IPS-NIHi7 (cell line): Measurements from ENCODE around the gene COL6A3.
"Not testable (repeated sequence)": the region's sequence is repeated elsewhere in the genome, so short reads cannot be mapped to it uniquely, and the experiment has no call there.

Experiments used
- DNase-seq: peaks from one replicate; pipeline ENCODE4 v3.0.0; 2012; ENCODE audit warnings: mixed read lengths; ENCODE audit errors: extremely low spot score

COL6A3 gene

GRCh38 chr2:237319086-237319820 lies 94.7 kb downstream of the COL6A3 start:
- no peak for DNase-seq

GRCh38 chr2:237316339-237316738 lies 97.6 kb downstream of the COL6A3 start:
- DNase-seq, result no peak

- DNase-seq, result no peak
These were observed 98.1 kb downstream of the COL6A3 start for GRCh38 chr2:237315829-237316225.

- peak; percentile 54 for DNase-seq
These were observed 98.7 kb downstream of the COL6A3 start for GRCh38 chr2:237315170-237315828.

DNA sequence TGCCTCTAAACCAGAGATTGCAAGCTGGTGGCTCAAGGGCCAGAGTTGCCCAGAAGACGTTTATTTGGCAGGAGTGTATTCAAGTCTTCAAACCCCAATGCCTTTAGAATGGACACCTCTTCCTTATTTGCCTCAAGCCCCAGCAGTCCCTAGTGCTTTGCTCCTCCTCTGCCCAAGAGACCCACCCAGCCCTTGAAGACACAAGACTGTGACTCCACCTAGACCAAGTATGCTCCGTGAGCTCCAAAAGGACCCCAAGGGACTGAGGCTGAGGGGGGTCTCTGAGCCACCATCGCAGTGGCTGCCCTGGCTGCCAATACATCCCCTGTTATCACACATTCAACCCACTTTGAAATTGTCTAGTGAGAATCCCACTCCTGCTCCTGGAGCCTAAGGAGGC lies 99.3 kb downstream of the COL6A3 start:
- DNase-seq, result no peak

GRCh38 chr2:237314198-237314597 lies 99.8 kb downstream of the COL6A3 start:
- DNase-seq, result no peak

DNA sequence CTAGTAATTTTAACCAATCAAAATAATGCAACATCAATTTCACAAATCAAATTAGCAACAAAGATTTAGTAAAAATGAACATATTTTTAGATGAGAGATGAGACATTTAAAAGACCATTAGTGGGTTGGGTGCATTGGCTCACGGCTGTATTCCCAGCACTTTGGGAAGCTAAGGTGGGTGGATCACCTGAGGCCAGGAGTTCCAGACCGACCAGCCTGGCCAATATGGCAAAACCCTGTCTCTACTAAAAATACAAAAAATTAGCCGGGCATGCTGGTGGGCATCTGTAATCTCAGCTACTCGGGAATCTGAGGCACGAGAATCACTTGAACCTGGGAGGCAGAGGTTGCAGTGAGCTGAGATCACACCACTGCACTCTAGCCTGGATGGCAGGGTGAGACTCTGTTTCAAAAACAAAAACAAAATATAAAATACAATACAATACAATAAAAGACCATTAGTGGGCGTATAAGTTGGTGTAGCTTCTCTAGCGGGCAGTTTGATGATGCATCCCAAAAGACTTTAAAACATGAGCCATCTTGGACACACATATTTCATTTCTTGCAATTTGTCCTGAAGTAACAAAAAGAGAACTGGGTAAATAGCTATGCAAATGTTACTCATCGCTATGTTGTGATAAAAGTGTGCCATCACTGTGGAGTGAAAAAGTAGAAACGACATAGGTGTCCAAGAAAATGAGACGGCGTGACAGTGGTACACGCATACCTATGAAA lies 101.8 kb downstream of the COL6A3 start:
- DNase-seq, result no peak

DNA sequence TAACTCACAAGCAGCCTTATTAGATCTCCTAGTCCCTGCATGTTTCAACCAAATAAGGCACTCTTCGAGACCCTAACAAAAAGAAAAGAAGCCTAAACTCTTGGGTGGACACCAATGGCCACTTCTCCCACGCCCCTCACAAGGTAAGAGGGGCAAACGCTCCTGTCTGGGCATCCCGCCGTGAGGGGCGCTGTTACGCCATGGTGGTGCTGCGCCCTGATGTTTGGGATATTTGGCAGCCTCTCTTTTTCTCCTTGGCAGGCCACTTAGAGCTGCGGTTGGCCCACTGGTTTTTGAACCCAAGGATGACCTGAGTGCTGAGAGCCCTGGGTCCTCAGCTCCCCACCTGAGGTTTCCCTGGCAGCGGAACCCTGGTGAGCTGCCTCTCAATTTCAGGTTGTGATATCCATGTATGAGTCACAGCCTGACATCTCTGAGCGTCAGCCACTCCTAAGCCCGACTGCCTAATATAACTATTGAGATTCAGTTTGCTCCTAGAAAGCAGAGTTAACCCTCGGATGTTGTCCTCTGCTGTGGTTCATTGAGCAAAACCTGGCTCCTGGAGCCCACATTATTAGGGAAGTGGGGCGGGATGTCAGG lies 103.3 kb downstream of the COL6A3 start:
- no peak for DNase-seq

DNA sequence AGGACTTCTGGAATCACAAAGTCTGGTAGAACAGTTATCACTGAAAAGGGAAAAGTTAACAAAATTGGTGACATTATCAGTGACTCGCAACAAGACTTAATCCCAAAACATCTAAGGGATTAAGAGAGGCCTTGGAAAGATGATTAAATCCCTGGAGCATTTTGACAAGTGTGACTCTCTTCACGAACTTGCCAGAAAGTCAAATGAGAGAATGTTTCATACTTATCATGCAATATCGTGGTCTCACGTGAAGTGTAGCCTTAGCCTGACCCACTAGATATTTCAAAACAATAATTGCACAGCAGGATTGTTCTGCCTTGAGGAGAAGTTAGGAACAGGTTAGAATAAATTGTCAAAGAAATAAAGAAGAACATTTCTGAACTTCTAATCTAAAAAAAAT lies 104.5 kb downstream of the COL6A3 start:
- no peak for DNase-seq

DNA sequence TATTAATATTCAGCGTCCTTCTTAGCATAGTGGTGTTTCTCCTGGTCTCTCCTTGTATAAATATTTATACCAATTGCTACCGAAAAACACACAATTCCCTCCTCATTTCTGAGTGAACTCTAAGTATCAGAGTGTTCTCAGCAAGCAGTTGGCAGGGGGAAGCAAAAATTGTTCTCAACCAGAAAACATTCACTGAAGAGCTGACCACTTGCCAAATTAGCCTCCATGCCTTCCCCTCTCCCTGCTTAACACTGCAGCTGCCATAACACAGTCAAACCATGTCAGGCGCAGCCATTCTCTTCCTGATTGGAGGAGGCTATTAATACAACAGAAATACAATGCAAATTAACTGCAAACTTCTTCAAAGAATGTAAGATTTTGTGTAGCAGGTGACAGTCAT lies 105.0 kb downstream of the COL6A3 start:
- no peak for DNase-seq

DNA sequence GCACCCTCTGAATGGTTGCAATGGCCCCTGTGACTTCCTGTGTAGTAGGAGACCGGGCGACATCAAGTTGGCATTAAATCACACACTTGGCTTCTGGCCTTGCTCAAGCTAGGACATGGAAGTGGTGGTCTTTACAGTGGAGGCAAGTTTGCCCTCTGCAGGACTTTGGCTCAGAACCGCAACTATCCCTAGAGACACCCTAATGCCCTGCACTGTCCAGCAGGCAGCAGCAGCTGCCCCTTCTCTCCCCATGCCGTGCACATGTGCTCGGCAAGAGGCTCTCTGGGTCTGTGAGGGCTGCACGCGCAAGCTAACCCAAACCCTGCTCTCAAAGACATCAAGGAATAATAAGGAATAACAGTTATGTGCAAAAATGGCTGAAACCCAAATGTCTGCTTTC lies 106.5 kb downstream of the COL6A3 start:
- no peak for DNase-seq

- DNase-seq, result no peak
These were observed 107.2 kb downstream of the COL6A3 start for GRCh38 chr2:237306787-237307170.

DNA sequence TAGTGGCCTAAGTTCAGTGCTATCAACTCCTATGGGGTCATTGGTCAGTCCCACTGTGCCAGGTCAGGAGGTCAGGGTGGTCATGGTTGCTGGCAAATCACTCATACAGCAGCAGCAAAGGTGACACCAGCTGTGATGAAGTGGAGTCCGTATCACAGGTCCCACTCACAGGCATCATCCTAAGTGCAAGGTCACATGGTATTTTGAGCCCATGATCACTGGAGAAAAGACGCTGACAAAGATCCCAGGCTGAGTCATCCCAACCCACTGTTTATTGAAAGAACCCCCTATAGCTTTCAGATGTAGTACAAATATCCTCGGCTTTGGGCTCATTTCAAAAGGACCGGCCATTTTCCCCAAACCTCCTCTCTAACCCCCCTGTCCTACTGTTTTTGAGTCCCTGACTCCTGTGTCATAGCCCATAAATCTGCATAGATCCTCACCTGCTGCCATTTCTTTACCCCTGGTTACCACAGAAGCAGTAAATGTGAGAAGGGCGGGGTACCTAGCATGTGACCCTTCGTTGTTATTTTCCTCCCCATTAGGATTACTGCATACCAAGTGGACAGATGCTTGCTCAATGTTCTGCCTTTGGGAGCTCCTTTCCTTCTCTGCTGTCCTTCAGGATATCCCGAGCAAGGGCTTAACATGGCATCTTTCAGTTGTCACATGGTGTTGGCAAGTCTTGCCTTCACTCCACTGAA lies 107.7 kb downstream of the COL6A3 start:
- no peak for DNase-seq

GRCh38 chr2:237305579-237305978 lies 108.4 kb downstream of the COL6A3 start:
- no peak for DNase-seq

DNA sequence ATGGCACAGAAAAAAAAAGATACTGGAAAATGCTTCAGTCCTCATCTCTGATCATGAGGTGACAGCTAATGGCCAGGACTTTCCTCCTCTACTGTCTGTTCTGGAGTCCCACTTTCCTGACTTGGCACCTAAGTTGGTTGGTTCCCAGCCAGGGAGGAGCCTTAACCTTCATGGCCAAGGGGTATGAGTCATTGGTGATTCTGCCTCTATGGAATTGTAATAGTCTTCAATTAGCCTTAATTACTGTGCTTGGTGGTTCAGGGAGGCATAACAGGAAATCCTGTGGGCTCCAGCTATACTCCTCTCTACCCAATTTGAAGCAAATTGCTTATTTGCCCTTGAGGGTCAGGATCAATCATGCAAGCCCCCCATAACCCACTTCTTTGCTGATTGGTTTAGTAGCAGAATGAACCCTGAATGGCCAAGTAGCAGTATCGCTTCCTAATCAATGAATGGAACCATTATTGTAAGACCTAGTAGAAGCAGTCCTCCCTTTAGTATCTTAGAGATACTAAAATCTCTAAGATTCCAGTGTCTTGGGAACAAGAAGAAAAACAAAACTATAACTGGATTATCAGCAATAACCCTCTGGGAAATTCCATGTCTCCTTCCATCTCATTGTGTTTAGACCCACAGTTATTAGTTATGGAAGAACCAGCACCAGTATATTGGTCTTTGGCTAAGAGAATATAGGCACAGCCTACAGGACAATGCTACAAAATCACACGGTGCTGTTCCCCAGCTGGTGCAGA lies 109.0 kb downstream of the COL6A3 start:
- no peak for DNase-seq

DNA sequence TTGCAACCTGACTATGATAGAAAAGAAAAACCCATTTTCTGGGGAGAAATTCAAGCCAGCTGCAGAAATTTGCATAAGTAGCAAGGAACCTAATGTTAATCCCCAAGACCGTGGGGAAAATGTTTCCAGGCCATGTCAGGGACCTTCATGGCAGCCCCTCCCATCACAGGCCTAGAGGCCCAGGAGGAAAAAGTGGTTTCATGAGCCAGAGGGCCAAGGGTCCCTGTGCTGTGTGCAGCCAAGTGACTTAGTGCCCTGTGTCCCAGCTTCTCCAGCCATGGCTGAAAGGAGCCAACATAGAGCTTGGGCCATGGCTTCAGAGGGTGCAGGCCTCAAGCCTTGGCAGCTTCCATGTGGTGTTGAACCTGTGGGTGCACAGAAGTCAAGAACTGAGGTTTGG lies 110.7 kb downstream of the COL6A3 start:
- DNase-seq, result not testable (repeated sequence)

DNA sequence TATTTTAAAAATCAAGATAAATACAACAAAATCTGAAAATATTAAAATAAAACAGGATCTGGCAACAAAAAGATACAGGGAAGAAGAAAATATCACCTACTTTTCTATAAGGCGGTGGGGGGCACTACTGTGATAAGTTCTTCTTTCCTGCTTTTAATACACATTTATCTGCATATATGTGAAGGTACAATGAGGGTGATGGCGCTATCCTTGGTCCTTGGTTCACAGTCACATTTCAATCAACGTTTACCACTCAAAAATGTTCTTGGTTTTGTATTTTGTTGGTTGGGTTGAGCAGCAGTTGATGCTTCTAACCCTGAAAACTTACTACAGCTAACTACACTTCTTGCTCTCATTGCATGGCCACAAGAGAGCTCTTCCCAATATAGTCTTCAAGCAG lies 112.4 kb downstream of the COL6A3 start:
- no peak for DNase-seq

GRCh38 chr2:237300739-237301138 lies 113.2 kb downstream of the COL6A3 start:
- DNase-seq, result no peak

DNA sequence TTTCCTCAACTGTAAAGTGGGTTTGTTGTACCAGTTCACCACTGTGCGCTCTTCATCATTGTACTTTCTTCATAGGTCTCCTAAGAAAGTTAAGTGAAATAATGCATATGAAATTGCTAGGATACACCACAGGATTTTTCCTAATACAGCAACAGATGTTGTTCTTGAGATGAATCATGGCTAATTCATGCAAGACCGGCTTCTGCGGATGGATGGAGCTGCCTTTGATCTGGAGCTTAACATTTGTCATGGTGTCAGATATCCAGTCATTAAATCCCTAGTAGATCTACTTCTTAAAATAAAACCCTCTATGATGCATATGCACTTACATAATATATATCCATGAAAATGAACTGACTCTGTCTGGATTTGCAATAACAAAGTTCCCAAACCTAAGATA lies 114.1 kb downstream of the COL6A3 start:
- DNase-seq, result no peak

DNA sequence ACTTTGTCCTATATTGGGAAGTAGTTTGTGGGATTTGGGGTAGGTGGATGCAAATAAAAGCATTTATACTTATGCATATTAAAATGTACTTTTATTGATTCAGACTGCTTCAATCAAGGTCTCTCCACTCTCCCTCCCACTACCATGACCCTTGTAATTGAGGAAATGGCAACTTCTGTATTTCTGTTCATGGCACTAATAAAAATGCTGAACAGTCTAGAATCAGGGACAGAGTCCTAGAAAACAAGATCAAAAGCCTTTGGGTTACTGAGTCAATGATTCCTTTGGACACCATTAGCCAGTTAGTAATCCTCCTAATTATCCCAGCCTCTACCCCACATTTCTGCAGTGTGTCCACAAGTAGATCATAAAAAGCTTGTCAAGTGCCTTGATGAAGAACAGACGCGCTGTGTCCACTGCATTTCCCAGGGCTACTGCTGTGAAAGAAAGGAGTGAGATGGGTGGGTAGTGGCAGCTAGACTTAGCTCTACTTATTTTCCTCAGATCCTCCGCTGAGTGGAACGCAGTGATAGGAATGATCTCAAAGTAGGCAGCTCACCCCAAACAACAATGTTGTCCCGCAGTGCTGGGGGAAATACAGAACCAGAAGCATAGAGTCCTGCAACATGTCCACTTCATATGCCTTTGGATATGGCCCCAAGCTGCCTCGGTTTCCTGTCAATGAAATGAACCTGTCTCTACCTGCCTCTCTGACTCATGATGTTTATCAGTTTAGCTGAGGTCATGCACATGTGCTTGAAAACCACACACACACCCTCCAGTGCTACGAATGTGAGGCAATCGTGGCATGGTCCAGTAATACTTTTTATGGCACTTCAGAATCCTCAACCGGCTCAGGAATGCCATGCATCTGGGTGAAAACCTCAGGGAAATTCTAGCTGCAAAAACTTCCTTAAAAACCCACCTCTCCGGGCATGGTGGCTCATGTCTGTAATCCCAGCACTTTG lies 115.5 kb downstream of the COL6A3 start:
- DNase-seq, result no peak
